Subcutaneous abdominal adipose tissue (tissue), 5 donors: ENCODE results near the gene MED27.

ENCODE experiments used
- H3K27ac ChIP-seq: one replicate; pipeline ENCODE4 v1.7.0; 2013; ENCODE audit warnings: low read depth, mild to moderate bottlenecking, inconsistent platforms, low read length, moderate library complexity
- H3K27me3 ChIP-seq, 5 donors: one replicate each; pipeline ENCODE4 v1.7.0; 2013; ENCODE audit warnings: low read length in 5 of 5, inconsistent platforms in 1 of 5; ENCODE audit not compliant: control insufficient read depth in 5 of 5, insufficient read depth in 4 of 5
- H3K36me3 ChIP-seq, 5 donors: one replicate each; pipeline ENCODE4 v1.7.0; 2013; ENCODE audit warnings: low read length in 5 of 5; ENCODE audit not compliant: control insufficient read depth in 5 of 5, insufficient read depth in 5 of 5
- H3K4me1 ChIP-seq, 5 donors: one replicate each; pipeline ENCODE4 v1.7.0; 2013; ENCODE audit warnings: low read length in 5 of 5, mild to moderate bottlenecking in 3 of 5, moderate library complexity in 1 of 5; ENCODE audit not compliant: control insufficient read depth in 5 of 5, insufficient read depth in 5 of 5
- H3K4me3 ChIP-seq, 5 donors: one replicate each; pipeline ENCODE4 v1.7.0; 2013; ENCODE audit warnings: low read length in 5 of 5, low read depth in 1 of 5
- H3K9ac ChIP-seq, 5 donors: one replicate each; pipeline ENCODE4 v1.7.0; 2013; ENCODE audit warnings: low read length in 5 of 5, mild to moderate bottlenecking in 4 of 5, moderate library complexity in 3 of 5
- H3K9me3 ChIP-seq, 5 donors: one replicate each; pipeline ENCODE4 v1.7.0; 2013; ENCODE audit warnings: low read length in 5 of 5; ENCODE audit not compliant: control insufficient read depth in 5 of 5
- donor health status: healthy.
- donor health status: healthy.
- donor health status: healthy.
- donor health status: healthy.
- donor health status: healthy.

MED27 gene

GRCh38 chr9:132114102-132114707 lies 34.5 kb upstream of the MED27 start:
- Histone ChIP-seq H3K4me1 (no peaks in the 10 kb centered on the region), H3K36me3 (no peaks in the 10 kb centered on the region), H3K27me3 (peaks cover 0 to 17% (median 5%) of the 10 kb centered on the region in 5 donors), H3K9ac (no peak overlapping the region), H3K9me3 (no peaks in the 10 kb centered on the region), H3K27ac (no peak overlapping the region), H3K4me3 (no peak overlapping the region)

- H3K9ac ChIP-seq = no peak overlapping the region
- H3K4me1 ChIP-seq = no peaks in the 10 kb centered on the region
- no peak overlapping the region for H3K27ac ChIP-seq
- H3K4me3 ChIP-seq = no peak overlapping the region
- H3K27me3 ChIP-seq = peaks cover 0 to 22% (median 7%) of the 10 kb centered on the region in 5 donors
- H3K36me3 ChIP-seq = no peaks in the 10 kb centered on the region
- peaks cover 0 to under 1% (median 0%) of the 10 kb centered on the region in 5 donors for H3K9me3 ChIP-seq
These were observed 29.6 kb upstream of the MED27 start for GRCh38 chr9:132109291-132109690.

GRCh38 chr9:132108728-132109127 lies 29.1 kb upstream of the MED27 start:
- Histone ChIP-seq H3K4me3 (no peak overlapping the region), H3K27me3 (peaks cover 0 to 22% (median 9%) of the 10 kb centered on the region in 5 donors)

GRCh38 chr9:132099741-132100407 lies 20.2 kb upstream of the MED27 start:
- Histone ChIP-seq H3K9ac (no peak overlapping the region), H3K4me1 (no peaks in the 10 kb centered on the region), H3K27me3 (peaks cover 0 to 12% (median 6%) of the 10 kb centered on the region in 5 donors), H3K36me3 (no peaks in the 10 kb centered on the region), H3K27ac (no peak overlapping the region), H3K9me3 (peaks cover 0 to 10% (median 5%) of the 10 kb centered on the region in 5 donors), H3K4me3 (no peak overlapping the region)

More at GRCh38 chr9:132108728-132109127, 29.1 kb upstream of the MED27 start:
- Histone ChIP-seq H3K4me1 (no peaks in the 10 kb centered on the region), H3K36me3 (no peaks in the 10 kb centered on the region), H3K9me3 (peaks cover 0 to 3% (median 0%) of the 10 kb centered on the region in 5 donors), H3K9ac (no peak overlapping the region), H3K27ac (no peak overlapping the region)

GRCh38 chr9:132099167-132099566 lies 19.5 kb upstream of the MED27 start:
- Histone ChIP-seq H3K9ac (no peak overlapping the region), H3K27me3 (peaks cover 0 to 9% (median 6%) of the 10 kb centered on the region in 5 donors), H3K27ac (no peak overlapping the region), H3K9me3 (peaks cover 0 to 10% (median 5%) of the 10 kb centered on the region in 5 donors), H3K36me3 (no peaks in the 10 kb centered on the region), H3K4me3 (no peak overlapping the region), H3K4me1 (no peaks in the 10 kb centered on the region)

- Histone ChIP-seq H3K9ac (no peak overlapping the region), H3K27ac (no peak overlapping the region), H3K27me3 (peaks cover 4 to 13% (median 6%) of the 10 kb centered on the region in 5 donors), H3K4me3 (no peak overlapping the region), H3K9me3 (no peaks in the 10 kb centered on the region), H3K36me3 (no peaks in the 10 kb centered on the region), H3K4me1 (no peaks in the 10 kb centered on the region)
These were observed 14.7 kb upstream of the MED27 start for GRCh38 chr9:132094314-132094791.

- Histone ChIP-seq H3K4me3 (no peak overlapping the region), H3K36me3 (no peaks in the 10 kb centered on the region), H3K27me3 (peaks cover 0 to 13% (median 8%) of the 10 kb centered on the region in 5 donors), H3K4me1 (no peaks in the 10 kb centered on the region), H3K27ac (no peak overlapping the region), H3K9ac (no peak overlapping the region), H3K9me3 (no peaks in the 10 kb centered on the region)
These were observed 11.1 kb upstream of the MED27 start for GRCh38 chr9:132090771-132091170.

- Histone ChIP-seq H3K4me1 (no peaks in the 10 kb centered on the region), H3K9me3 (no peaks in the 10 kb centered on the region), H3K9ac (no peak overlapping the region), H3K27ac (no peak overlapping the region), H3K27me3 (peaks cover 0 to 12% (median 8%) of the 10 kb centered on the region in 5 donors), H3K36me3 (no peaks in the 10 kb centered on the region), H3K4me3 (no peak overlapping the region)
These were observed 7.9 kb upstream of the MED27 start for GRCh38 chr9:132087438-132088030.

- no peaks in the 10 kb centered on the region for H3K9me3 ChIP-seq
- no peak overlapping the region for H3K27ac ChIP-seq
- H3K36me3 ChIP-seq = peaks cover 0 to 2% (median 0%) of the 10 kb centered on the region in 5 donors
- peaks cover 0 to 8% (median 4%) of the 10 kb centered on the region in 5 donors for H3K27me3 ChIP-seq
- no peak overlapping the region for H3K4me3 ChIP-seq
- H3K4me1 ChIP-seq = peaks cover 3 to 21% (median 20%) of the 10 kb centered on the region in 5 donors
- H3K9ac ChIP-seq = no peak overlapping the region
These were observed 2.5 kb upstream of the MED27 start for GRCh38 chr9:132082188-132082587.
